ENCODE measurements around the gene BLVRB.

DNA sequence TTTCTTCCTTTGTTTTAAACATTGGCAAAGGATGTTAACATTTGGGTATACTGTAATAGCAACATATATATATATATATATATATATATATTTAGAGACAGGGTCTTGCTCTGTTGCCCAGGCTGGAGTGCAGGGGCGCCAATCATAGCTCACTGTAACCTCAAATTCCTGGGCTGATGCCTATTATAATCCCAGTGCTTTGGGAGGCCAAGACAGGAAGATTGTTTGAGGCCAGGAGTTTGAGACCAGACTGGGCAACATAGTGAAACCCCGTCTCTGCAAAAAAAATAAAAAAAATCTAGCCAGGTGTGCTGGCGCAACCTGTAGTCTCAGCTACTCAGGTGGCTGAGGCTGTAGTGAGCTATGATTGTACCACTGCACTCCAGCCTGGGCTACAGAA, 5.4 kb downstream of the BLVRB start:
- TF ChIP-seq, protein P1, sequence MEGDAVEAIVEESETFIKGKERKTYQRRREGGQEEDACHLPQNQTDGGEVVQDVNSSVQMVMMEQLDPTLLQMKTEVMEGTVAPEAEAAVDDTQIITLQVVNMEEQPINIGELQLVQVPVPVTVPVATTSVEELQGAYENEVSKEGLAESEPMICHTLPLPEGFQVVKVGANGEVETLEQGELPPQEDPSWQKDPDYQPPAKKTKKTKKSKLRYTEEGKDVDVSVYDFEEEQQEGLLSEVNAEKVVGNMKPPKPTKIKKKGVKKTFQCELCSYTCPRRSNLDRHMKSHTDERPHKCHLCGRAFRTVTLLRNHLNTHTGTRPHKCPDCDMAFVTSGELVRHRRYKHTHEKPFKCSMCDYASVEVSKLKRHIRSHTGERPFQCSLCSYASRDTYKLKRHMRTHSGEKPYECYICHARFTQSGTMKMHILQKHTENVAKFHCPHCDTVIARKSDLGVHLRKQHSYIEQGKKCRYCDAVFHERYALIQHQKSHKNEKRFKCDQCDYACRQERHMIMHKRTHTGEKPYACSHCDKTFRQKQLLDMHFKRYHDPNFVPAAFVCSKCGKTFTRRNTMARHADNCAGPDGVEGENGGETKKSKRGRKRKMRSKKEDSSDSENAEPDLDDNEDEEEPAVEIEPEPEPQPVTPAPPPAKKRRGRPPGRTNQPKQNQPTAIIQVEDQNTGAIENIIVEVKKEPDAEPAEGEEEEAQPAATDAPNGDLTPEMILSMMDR (IDR thresholded peaks at IDR 0.05; ENCODE audit: low read length) = no peak
- no peak for TF ChIP-seq EZH2 (optimal IDR thresholded peaks at IDR 0.05; ENCODE audit: low read depth, low read length)
